HCEC 1CT (cell line): ENCODE data around the gene EXOSC6.
A peak's percentile ranks its signal among the peaks of the same experiment; 100 is the strongest.
"Not testable (repeated sequence)": the region's sequence is repeated elsewhere in the genome, so short reads cannot be mapped to it uniquely, and the experiment has no call there.

Experiments used
- DNase-seq: peaks from one replicate; pipeline ENCODE4 v3.0.0-alpha.2; 2017

EXOSC6 gene

DNA sequence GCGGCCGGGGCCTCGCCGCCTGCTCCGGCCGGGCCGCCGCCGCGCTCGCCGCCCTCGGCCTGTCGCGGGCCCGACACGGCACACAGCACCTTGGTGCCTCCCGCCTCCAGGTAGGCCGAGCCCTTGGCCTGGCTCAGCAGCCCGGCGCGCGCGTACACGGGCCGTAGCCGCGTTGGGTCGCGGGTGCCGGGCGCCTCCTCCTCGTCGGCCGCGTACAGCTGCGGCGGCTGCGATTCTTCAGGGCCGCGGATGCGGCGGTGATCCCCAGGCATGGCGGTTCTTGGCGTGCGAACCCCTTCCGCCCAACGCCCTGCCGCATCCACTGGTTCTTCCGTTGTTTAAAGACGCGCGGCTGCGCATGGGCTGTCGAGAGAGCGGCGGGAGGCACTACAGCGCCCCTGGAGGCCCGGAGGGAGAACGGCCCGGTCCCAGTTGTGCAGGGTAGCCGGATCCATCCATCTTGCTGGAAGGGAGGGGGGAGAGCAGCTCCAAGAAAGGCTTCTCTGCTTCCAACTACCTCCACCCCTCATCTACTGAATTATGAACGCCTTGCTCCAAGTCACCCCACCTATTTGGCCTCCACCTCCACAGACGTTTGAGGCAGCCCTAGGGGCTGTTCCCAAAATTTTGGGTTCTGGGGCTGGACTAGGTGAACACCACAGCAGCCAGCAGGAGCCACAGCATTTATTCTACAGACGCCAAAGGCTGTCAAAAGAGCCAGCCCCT is at the start of gene EXOSC6:
Gene EXOSC6, minus strand, starts transcription at position 312 of the 726 bp plus-strand sequence. Its CDS starts 40 bp downstream, at position 272.
- DNase-seq, result peak; percentile 92

DNA sequence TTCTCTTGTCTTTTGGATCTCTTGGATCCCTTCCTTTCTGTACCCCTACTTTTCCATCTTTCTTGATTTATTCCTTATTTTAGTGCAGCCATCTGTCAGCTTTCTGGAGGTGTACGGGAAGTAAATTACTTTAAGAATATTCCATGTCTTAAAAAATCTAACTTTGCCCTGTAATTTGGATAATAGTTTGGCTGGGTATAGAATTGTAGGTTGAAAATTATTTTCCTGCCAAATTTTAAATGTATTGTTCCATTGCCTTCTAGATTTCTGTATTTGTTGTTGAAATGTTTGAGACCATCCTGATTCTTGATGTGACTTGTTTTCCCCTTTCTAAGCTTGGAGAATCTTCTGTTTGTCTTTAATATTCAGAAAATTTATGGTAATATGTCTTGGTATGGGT is 49.4 kb upstream of the EXOSC6 start:
- DNase-seq, result no peak

DNA sequence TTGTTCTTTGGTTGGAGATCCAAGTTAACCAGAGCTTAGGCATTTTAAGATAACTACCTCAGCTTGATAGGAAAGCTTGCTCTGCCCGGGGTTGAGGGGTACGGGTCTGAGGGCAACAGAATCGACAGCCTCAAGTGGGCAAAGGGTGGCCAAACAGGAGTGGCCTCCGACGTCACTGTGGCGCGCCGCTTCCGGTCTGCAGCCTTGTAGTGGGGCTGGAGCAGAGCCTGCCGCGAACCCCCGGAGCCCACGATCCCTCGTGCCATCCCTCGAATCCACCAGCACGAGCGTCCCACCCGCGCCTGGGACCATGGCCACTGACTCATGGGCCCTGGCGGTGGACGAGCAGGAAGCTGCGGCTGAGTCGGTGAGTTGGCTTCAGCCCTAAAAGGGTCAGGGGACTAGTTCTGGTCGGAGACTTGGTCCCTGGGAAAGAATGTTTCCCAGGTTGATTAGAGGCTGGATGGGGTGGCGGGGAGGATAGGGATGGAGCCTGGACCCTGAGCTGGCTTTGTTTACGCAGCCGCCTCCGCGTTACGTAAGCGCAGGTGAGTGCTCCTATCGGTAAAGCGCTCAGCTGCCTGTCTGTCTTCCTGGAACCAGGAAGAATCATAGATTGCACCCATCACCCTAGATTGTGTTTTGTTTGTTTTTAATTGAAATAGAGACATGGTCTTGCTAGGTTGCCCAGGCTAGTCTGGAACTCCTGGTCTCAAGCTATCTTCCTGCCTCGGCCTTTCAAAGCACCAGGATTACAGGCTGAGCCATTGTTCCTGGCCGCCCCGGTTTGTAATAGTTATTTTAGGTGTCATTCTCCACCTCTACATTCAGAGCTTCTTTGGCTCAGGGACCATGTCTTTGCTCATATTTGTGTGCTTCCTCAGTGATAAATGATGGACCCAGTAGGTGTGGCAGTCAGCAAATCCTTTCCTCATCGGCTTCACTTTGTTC is 47.5 kb upstream of the EXOSC6 start, which contains the start of gene DDX19B:
Gene DDX19B, plus strand, starts transcription at position 199 of the 951 bp plus-strand sequence. Its CDS starts 112 bp downstream, at position 311.
- peak; percentile 56 for DNase-seq

DNA sequence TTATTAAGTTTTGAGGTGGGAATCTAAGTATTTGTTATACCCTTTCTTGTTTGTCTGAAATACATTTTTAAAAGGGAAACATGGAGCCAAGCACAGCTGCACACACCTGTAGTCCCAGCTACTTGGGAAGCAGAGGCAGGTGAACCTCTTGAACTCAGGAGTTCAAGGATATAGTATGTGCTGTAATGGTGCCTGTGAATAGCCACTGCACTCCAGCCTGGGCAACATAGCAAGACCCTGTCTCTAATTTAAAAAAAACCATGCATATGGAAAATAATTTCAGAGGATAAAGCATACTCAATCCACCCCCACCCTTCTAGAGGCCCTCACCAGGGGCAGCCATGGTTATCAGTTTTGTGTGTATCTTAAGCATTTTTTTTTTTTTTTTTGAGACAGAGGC is 43.9 kb upstream of the EXOSC6 start:
- no peak for DNase-seq

DNA sequence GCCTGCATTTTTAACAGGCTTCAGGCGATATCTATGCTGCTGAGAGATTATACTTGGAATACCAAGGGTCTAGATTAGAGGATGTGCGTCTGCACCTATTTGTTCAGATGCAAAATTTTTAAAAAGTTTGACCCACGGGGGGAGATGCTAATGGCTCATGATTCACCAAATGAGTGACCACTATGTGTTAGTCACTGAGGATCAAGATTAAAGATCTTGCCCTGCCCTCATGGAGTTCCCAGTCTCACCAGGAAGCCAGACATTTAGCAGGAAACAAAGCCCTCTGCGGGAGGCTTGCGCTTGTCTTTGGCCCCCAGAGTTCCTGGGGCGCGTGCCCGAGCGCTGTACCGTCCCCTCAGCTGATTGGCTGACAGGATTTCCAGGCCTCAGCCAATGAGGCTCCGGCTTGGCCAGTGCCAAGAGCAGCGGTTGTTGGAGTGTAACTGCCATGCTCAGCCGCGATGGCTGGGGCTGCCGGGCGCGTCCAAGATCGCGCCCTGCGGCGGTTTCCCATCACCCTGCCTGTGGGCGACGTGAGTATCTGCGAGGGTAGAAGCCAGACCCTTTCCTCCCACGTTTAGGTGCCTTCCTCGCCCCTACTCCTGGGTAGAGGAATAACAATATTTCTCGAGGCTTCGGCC is 42.8 kb upstream of the EXOSC6 start:
- DNase-seq, result no peak

DNA sequence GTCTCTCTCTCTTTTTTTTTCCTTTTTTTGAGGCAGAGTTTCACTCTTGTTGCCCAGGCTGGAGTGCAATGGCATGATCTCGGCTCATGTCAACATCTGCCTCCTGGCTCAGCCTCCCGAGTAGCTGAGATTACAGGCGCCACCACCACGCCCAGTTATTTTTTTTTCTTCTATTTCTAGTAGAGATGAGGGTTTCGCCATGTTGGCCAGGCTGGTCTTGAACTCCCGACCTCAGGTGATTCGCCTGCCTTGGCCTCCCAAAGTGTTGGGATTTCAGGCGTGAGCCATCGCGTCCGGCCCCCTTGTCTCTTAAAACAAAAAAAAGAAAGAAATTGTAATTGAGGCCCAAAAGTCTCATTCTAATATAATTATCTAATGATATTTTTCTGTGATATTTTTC is 40.4 kb upstream of the EXOSC6 start:
- not testable (repeated sequence) for DNase-seq

DNA sequence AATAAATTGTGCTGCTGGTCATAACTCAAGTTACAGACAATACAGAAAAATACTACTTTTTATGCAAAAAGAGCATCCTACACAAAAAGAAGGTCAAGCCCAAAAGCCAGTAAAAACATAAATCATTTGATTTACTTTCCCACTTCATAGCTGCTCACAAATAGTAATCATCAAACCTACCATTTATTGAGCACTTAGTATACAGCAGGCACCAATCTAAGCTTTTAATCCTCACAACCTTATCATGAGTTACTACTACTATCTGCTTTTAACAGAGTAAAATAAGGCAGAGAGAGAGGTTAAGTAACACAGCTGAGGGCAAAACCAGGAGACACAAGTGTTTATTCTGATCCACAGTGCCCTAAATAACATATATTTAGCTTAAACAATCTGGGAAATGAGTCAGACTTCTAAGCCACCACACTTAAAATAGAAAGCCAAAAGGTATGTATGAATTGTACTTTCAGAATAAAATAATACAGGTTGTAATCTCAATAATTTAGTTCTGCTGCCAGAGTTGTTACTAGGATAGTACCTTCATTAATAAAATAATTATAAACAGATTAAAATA is 39.3 kb upstream of the EXOSC6 start:
- peak; percentile 46 for DNase-seq

DNA sequence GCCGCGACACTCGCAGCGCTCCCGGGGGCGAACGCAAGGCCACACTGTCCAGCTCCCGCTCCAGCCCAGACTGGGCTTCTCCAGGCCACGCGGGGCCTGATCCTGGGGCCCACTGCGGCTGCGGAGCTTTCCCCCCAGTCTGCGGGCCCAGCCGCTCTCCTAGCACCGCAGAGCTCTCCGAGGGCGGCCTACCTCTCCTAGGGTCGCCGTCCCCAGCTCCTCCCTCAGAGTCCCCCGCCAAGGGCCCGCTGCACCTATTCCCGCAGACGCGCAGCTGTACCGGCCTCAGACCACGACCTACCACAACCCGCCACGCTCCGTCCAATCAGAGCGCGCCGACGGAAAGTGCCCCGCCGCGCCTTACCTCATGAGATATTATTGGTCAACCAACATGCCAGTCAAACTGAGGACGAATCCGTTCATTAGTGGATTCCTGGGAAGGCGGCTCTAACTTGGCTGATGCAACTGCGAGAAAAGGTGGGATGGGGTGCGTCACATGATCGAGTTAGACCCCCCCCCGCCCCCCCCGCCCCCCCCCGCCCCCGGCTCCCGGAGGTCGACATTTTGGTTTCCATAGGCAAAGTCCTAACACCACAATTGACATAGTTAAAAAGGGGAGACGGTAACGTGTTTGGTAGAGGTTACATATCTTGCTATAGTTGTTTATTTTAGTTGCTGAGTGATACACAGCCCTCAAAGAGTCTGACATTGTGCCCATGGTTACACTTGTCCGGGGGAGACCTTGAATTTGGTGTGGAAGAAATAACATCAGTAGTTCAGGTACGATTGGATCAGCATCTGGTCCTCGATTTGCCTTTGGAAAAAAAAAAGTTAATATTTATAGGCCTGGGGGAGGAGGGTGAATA is 37.7 kb upstream of the EXOSC6 start, which contains the start of gene AARS1:
Gene AARS1, minus strand, starts transcription at position 278 of the 866 bp plus-strand sequence. CDS start 6,743 bp downstream, outside the sequence.
- peak; percentile 99 for DNase-seq

DNA sequence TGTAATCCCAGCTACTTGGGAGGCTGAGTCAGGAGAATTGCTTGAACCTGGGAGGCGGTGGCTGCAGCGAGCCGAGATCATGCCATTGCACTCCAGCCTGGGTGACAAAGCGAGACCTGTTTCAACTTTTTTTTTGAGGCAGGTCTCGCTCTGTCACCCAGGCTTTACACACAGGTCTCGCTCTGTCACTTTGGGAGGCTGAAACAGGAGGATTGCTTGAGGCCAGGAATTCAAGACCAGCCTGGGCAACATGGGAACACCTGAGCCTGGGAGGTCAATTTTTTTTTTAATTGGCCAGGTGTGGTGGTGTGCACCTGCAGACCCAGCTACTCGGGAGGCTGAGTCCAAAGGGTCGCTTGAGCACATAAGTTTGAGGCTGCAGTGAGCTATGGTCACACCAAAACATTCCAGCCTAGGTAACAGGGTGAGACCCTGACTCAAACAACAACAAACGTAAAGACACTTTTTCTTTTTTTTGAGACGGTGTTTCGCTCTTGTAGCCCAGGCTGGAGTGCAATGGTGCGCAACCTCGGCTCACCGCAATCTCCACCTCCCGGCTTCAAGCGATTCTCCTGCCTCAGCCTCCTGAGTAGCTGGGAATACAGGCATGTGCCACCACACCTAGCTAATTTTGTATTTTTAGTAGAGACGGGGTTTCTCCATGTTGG is 35.7 kb upstream of the EXOSC6 start:
- not testable (repeated sequence) for DNase-seq

DNA sequence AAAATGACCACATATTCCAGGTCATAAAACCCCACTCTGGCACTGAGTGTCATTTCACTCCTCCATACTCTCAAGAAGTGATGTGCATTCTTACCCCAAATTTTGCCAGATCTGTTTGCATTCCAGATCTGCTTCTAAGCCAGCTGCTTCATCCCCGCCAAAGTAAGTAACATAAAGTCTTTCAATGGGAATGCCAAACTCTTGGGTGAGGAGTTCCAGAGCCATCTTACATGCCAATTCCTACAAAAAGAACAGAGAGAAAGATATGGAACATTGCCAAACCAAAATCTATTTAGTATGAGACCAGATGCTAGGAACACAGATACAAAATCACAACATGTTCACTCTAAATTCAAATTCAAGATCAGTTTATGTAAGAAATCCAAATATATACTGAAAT is 24.7 kb upstream of the EXOSC6 start:
- DNase-seq, result no peak

DNA sequence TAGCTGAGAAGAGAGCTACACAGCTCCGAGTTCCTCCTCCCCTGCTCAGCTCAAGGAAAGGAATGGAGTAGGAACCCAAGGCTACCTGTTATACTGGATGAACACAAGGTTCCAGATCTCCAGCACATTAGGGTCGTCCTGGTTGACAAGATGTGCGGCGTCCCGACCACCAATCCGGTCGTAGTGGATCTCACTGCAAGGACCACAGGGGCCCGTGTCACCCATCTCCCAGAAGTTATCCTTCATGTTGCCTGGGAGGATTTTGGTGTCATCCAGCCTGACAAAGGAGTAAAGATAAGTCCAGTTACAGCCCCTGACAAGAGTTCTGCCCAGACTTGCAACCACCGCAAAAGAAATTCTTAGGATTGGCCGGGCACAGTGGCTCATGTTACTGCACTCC is 20.0 kb upstream of the EXOSC6 start:
- no peak for DNase-seq

DNA sequence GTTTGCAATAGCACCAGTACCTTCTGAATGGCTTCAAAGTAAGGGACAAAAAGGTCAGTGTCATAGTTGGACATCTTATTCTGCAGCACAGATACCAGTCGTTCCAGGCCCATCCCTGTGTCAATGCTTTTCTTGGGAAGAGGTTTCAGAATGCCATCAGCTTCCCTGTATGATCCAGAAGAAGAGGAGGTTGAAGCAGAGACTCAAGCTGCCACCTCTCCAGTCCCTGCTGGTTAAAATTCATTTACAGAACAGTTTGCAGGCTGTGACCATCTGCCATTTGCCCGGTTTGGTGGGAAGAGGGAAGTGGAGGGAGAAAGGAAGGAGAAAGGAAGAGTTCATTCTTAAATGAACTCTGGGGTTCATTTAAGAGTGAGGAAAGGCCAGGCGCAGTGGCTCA is 18.4 kb upstream of the EXOSC6 start:
- DNase-seq, result no peak

DNA sequence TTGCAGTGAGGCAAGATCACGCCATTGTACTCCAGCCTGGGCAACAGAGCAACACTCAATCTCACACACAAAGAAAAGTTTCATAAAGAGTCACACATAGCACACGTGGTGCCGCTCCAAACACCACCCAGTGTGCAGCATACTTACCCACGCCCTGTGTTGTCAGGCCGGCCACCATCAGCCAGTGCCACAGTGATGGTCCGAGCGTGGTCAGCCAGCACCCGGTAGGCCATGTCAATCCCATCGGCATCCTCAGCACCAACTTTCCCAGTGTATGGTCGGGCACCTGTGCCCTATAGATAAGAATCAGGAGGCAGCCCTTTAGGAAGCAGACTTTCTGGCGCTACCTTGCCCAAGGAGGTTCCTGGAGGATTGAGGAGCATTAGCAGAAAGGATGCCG is 17.7 kb upstream of the EXOSC6 start:
- DNase-seq, result no peak

DNA sequence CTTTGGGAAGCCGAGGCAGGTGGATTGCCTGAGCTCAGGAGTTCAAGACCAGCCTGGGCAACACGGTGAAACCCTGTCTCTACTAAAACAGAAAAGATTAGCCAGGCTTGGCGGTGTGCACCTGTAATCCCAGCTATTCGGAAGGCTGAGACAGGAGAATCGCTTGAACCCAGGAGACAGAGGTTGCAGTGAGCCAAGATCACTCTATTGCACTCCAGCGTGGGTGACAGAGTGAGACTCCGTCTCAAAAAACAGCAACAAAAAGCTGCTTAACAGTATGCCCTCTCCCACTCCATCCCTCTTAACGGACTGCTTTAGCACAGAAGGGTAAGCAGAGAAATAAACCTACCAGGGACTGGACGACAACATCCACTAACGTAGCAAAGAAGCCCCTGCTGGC is 16.2 kb upstream of the EXOSC6 start:
- not testable (repeated sequence) for DNase-seq

DNA sequence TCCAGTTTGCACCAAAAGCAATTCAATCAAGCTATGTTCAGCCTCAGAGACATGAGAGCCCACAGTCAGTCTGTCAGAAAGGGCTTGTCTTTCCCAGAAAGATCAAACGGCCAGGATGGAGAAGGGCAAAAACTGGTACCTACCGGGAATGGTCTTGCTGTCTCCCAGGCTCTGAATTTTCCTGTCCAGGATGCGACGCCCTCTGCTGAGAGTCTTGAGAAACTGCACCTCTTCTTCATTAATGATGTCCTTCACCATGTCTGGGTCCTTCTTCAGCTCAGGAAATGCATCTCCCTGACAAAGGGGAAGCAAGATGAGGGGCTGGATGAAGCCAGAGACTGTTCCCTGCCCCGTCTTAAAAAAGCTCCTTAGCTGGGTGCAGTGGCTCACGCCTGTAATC is 15.8 kb upstream of the EXOSC6 start:
- peak; percentile 52 for DNase-seq

DNA sequence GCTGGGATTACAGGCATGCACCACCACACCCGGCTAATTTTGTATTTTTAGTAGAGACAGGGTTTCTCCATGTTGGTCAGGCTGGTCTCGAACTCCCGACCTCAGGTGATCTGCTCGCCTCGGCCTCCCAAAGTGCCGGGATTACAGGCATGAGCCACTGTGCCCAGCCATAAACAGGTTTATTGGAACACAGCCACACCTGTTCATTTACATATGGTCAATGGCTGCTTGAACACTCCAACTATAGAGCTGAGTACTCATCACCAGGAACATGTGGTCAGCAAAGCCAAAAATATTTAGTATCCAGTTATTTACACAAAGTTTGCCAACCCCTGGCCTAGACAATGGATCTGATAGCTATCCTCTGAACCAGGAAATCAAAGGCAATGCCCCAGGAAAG is 8.2 kb upstream of the EXOSC6 start:
- DNase-seq, result not testable (repeated sequence)

DNA sequence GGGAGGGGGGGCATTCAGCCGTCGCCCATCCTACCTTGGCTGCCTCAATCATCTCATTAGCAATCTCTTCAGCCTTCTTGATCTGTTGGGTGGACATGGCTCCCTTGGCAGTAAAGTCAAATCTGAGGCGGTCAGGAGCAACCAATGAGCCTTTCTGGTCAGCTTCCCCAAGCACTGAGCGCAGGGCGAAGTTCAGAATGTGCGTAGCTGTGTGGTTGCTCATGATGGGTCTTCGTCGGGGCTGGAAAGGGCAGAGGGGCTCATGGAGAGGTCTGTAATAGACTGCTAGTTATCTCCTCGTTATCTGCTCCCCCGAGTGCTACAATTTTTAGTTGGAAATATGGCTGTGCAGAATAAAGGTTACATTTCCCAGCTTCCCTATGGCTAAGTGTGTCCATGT is 7.2 kb upstream of the EXOSC6 start:
- DNase-seq, result no peak

DNA sequence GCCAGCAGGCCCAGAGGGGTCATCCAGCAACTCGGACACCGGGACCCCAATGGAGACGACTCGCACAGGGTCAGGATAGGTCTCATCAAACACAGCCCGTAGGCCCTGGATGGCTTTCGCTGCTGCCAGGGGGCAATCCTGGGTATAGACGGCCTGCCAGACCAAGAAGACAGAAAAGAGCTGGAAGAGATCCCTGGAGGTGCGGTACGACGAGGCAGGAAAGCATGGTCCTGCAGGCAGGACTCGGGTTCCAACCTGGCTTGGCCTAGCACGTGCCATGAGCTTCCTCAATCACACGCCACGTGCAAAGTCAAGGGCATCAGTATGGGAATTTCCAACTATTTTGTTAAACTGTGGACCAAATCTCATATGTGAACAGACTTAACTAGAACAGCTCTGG is 6.3 kb upstream of the EXOSC6 start:
- DNase-seq, result no peak

DNA sequence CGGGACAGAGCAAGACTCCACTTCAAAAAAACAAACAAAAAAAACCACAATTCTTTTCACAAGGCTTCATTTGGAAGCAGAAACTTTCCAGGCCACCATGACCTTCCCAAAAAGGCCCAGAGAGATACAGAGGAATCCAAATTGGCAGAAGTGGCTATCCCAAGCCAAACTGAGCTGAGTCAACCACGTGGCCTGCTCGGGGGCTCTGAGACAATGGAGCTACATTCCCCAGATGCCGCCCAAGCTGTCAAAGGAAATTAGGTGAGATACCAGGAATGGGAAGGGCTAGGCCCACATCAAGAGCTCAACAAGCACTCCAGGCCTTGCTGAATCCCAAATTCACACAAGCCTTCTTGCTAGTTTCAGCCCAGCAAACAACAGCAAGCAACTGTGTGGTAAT is 5.7 kb upstream of the EXOSC6 start:
- DNase-seq, result no peak

DNA sequence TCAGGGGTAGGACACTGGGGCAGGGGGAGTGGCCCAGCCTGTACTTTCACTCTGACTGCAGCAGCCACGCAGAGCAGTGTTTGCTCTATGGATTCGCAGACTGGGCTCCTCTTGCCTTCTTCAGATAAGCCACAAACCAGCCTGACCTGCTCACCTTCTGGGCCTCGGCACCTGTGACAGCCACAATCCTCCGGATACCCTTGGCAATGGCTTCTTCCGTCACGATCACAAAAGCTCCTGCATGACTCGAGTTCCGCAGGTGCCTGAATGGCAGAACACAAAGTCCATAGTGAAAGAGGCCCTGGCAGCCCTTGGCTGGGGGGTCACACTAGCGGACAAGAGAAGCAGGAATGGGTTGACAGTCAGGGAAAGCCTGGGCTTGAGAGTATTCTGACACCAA is 3.8 kb upstream of the EXOSC6 start:
- DNase-seq, result no peak

DNA sequence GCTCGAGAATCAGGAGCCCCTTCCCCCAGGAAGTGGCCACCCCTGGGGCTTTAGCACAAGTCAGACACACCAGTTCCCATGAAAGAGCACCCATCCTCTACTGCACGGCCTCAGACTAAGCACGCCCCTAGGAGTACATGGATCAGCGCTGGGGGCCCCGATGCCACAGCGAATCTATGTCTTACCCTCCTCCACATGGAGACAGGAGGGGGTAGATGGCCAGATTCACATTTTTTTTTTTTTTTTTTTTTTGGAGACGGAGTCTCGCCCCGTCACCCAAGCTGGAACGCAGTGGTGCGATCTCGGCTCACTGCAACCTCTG is 3.2 kb upstream of the EXOSC6 start:
- DNase-seq, result no peak
